Loucy (cell line): ENCODE measurements around the gene COL6A2.

ENCODE experiments used
- CTCF ChIP-seq: fragments of 200-600 bp; sonication (generic); conservative IDR thresholded peaks from 2 replicates; pipeline ENCODE4 v1.5.1; 2014; ENCODE audit warnings: mild to moderate bottlenecking, antibody characterized with exemption, low read length
- EZH2phosphoT487 ChIP-seq: fragments of 200-600 bp; IDR thresholded peaks from 2 replicates; pipeline ENCODE4 v1.6.1; 2018; ENCODE audit warnings: antibody characterized with exemption, mild to moderate bottlenecking, moderate library complexity, borderline replicate concordance

- TF ChIP-seq CTCF (no peak), EZH2phosphoT487 (no peak)
Observed at GRCh38 chr21:46109313-46110221, 11.7 kb downstream of the COL6A2 start.
